Measurements from ENCODE around the gene SPIB.

DNA sequence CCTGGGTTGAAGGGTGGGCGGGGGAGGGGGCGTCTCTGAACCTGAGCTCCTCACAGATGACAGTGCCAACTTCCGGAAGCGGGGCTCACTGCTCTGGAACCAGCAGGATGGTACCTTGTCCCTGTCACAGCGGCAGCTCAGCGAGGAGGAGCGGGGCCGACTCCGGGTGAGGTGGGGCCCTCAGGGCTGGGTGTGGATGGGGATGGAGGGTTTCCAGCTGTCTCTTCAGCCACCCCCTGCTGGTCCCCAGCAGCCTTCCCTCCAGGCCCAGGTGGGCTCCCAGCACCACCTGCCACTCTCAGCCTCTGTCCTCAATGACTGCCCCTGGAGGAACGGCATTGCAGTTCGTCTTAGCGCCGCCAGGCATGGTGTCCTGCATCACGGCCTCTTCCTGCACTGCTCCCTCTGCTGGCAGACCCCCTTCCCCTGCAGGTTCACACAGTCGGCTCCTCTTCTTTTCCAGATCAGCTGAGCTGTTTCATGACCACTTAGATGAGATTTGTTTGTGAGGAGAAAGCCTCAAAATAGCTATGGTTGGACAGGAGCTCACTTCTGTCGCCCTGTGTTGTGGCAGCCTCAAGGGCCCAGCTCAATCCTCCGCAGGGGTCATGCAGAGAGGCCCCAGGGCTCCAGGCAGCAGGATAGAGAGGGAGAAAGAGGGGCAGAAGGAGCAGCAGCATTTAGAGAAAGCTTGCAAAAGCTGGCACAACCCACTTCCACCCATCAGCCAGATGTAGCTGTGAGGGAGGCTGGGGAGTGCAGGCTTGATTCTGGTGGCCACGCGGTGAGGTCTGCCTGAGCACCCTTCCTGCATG lies 60.4 kb downstream of the SPIB start:
- TF ChIP-seq, protein P1, sequence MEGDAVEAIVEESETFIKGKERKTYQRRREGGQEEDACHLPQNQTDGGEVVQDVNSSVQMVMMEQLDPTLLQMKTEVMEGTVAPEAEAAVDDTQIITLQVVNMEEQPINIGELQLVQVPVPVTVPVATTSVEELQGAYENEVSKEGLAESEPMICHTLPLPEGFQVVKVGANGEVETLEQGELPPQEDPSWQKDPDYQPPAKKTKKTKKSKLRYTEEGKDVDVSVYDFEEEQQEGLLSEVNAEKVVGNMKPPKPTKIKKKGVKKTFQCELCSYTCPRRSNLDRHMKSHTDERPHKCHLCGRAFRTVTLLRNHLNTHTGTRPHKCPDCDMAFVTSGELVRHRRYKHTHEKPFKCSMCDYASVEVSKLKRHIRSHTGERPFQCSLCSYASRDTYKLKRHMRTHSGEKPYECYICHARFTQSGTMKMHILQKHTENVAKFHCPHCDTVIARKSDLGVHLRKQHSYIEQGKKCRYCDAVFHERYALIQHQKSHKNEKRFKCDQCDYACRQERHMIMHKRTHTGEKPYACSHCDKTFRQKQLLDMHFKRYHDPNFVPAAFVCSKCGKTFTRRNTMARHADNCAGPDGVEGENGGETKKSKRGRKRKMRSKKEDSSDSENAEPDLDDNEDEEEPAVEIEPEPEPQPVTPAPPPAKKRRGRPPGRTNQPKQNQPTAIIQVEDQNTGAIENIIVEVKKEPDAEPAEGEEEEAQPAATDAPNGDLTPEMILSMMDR (conservative IDR thresholded peaks at IDR 0.05; ENCODE audit: low read length): peak; percentile 70
- TF ChIP-seq EZH2phosphoT487 (IDR thresholded peaks at IDR 0.05; ENCODE audit: borderline replicate concordance): no peak

Data from Loucy (cell line).